Activated effector memory CD4-positive, alpha-beta T cell treated with anti-CD3 and anti-CD28 coated beads, Interleukin-2, amount 50 U/mL, for 16 hours (primary cell): ENCODE results near the gene ZNF213.
"Not testable (repeated sequence)": the region's sequence is repeated elsewhere in the genome, so short reads cannot be mapped to it uniquely, and the experiment has no call there.

Experiments used
- DNase-seq: peaks from one replicate; pipeline ENCODE4 v3.0.0-alpha.2; 2020

ZNF213 gene

GRCh38 chr16:3150346-3151218 lies 15.8 kb downstream of the ZNF213 start:
- DNase-seq: peak; percentile 98

- peak; percentile 69 for DNase-seq
Observed at GRCh38 chr16:3152027-3152276, 17.1 kb downstream of the ZNF213 start.

- peak; percentile 92 for DNase-seq
Observed at GRCh38 chr16:3152277-3152990, 17.6 kb downstream of the ZNF213 start.

- no peak for DNase-seq
Observed at GRCh38 chr16:3152991-3153368, 18.2 kb downstream of the ZNF213 start.

- no peak for DNase-seq
Observed at GRCh38 chr16:3155181-3155580, 20.4 kb downstream of the ZNF213 start.

GRCh38 chr16:3155972-3156371 lies 21.1 kb downstream of the ZNF213 start:
- no peak for DNase-seq

GRCh38 chr16:3157229-3158025 lies 22.6 kb downstream of the ZNF213 start:
- DNase-seq: peak; percentile 80

- no peak for DNase-seq
Observed at GRCh38 chr16:3158026-3158509, 23.2 kb downstream of the ZNF213 start.

GRCh38 chr16:3158510-3159314 lies 23.9 kb downstream of the ZNF213 start:
- peak; percentile 95 for DNase-seq

- no peak for DNase-seq
Observed at GRCh38 chr16:3161235-3162018, 26.6 kb downstream of the ZNF213 start.

- DNase-seq: no peak
Observed at GRCh38 chr16:3164121-3164991, 29.5 kb downstream of the ZNF213 start.

- DNase-seq: no peak
Observed at GRCh38 chr16:3165111-3165822, 30.4 kb downstream of the ZNF213 start.

- no peak for DNase-seq
Observed at GRCh38 chr16:3166505-3166886, 31.7 kb downstream of the ZNF213 start.

GRCh38 chr16:3168729-3169128 lies 33.9 kb downstream of the ZNF213 start:
- DNase-seq: not testable (repeated sequence)

- DNase-seq: peak; percentile 68
Observed at GRCh38 chr16:3170440-3171180, 35.8 kb downstream of the ZNF213 start.

- DNase-seq: peak; percentile 84
Observed at GRCh38 chr16:3171181-3171854, 36.5 kb downstream of the ZNF213 start.

GRCh38 chr16:3171855-3172593 lies 37.2 kb downstream of the ZNF213 start:
- no peak for DNase-seq
